K562 (cell line): ENCODE measurements around the gene CLIP1. TPM values are rescaled to one million over a fixed set of nuclear protein-coding genes. Genes with fewer than 3 reads are reported as not detected.

Experiments
- CREB5 ChIP-seq: fragments of 250-450 bp; sonication (Bioruptor Pico); IDR thresholded peaks from 2 replicates; pipeline ENCODE4 v1.5.0; 2020; ENCODE audit warnings: mild to moderate bottlenecking
- ESRRB ChIP-seq: fragments of 250-450 bp; sonication (Bioruptor Pico); IDR thresholded peaks from 2 replicates; pipeline ENCODE4 v1.5.0; 2020; ENCODE audit warnings: mild to moderate bottlenecking, moderate library complexity, borderline replicate concordance
- FOS ChIP-seq: IDR thresholded peaks from 3 replicates; pipeline ENCODE4 v1.6.1; 2011; ENCODE audit not compliant: insufficient read length; ENCODE audit errors: extremely low read depth
- FOSL1 ChIP-seq: fragments of 200-800 bp; sonication (Bioruptor generic); conservative IDR thresholded peaks from 2 replicates; pipeline ENCODE4 v1.6.1; 2016; ENCODE audit warnings: missing genetic modification characterization, missing compliant biosample characterization
- ILF3 ChIP-seq: fragments of 450-650 bp; IDR thresholded peaks from 2 replicates; pipeline ENCODE4 v1.6.1; 2018; ENCODE audit warnings: antibody characterized with exemption, mild to moderate bottlenecking, moderate library complexity, borderline replicate concordance
- KDM2B ChIP-seq: fragments of 250-450 bp; sonication (Bioruptor Pico); IDR thresholded peaks from 2 replicates; pipeline ENCODE4 v1.8.0; 2021; ENCODE audit warnings: mild to moderate bottlenecking, moderate library complexity
- MCM3 ChIP-seq: fragments of 450-650 bp; IDR thresholded peaks from 2 replicates; pipeline ENCODE4 v1.6.1; 2016
- POLR2A ChIP-seq: fragments of 450-650 bp; conservative IDR thresholded peaks from 2 replicates; pipeline ENCODE4 v1.6.1; 2016
- POU5F1 ChIP-seq: fragments of 150-350 bp; IDR thresholded peaks from 2 replicates; pipeline ENCODE4 v1.6.1; 2014; ENCODE audit warnings: borderline replicate concordance, low read length, low read depth, mild to moderate bottlenecking; ENCODE audit not compliant: partially characterized antibody
- PTBP1 ChIP-seq: fragments of 200-400 bp; formaldehyde crosslinking; IDR thresholded peaks from 2 replicates; pipeline ENCODE4 v1.6.1; 2017; ENCODE audit warnings: low read depth, low read length
- SMC3 ChIP-seq: conservative IDR thresholded peaks from 2 replicates; pipeline ENCODE4 v1.6.1; 2011; ENCODE audit warnings: low read depth, low read length, improper control_type of control experiment; ENCODE audit not compliant: insufficient read depth
- TAF15 ChIP-seq: fragments of 200-400 bp; formaldehyde crosslinking; IDR thresholded peaks from 2 replicates; pipeline ENCODE4 v1.6.1; 2017; ENCODE audit warnings: mild to moderate bottlenecking, low read depth, low read length, moderate library complexity
- TARDBP ChIP-seq: fragments of 450-650 bp; IDR thresholded peaks from 2 replicates; pipeline ENCODE4 v1.6.1; 2016
- TEAD4 ChIP-seq, 2 experiments: sonication (generic) in 1 of 2; formaldehyde crosslinking in 1 of 2; IDR thresholded peaks; 2 replicates each; pipeline versions ENCODE4 v1.6.1 to v1.8.0; 2012 to 2022; ENCODE audit warnings: borderline replicate concordance in 1 of 2, inconsistent platforms in 1 of 2, low read length in 1 of 2, mild to moderate bottlenecking in 1 of 2, missing genetic modification reagents in 1 of 2
- ZBTB43 ChIP-seq: sonication (generic); formaldehyde crosslinking; IDR thresholded peaks from 2 replicates; pipeline ENCODE4 v1.8.0; 2023; ENCODE audit warnings: mild to moderate bottlenecking, missing genetic modification reagents
- ZFP1 ChIP-seq: fragments of 450-650 bp; formaldehyde crosslinking; IDR thresholded peaks from 2 replicates; pipeline ENCODE4 v1.4.0; 2020; ENCODE audit warnings: mild to moderate bottlenecking, mixed read lengths
- ZNF121 ChIP-seq: sonication (generic); formaldehyde crosslinking; conservative IDR thresholded peaks from 2 replicates; pipeline ENCODE4 v1.8.0; 2022; ENCODE audit warnings: missing genetic modification reagents
- ZNF274 ChIP-seq: IDR thresholded peaks from 2 replicates; pipeline ENCODE4 v1.6.1; 2011; ENCODE audit warnings: low read depth, mild to moderate bottlenecking, low read length, moderate library complexity, borderline replicate concordance
- ZNF75A ChIP-seq: fragments of 450-650 bp; formaldehyde crosslinking; IDR thresholded peaks from 2 replicates; pipeline ENCODE4 v1.4.0; 2020; ENCODE audit warnings: mild to moderate bottlenecking
- ZNF780A ChIP-seq: fragments of 250-450 bp; sonication (Bioruptor Pico); IDR thresholded peaks from 2 replicates; pipeline ENCODE4 v1.5.0; 2021; ENCODE audit warnings: mild to moderate bottlenecking
- polyA plus RNA-seq, 8 experiments: library from polyadenylated mRNA; depleted of rRNA in 4 of 8; stranded (reverse) in 5 of 8; unstranded in 3 of 8; fragments of >200 nt; fragmentation: Nextera tagmentation in 2 of 8; fragmentation: Illumina TruSeq in 1 of 8; extraction: Ambion mirVana in 2 of 8; extraction: Trizol in 1 of 8; gene quantifications; 2 replicates each; pipeline versions ENCODE4 v1.2.1 to v1.2.3, GENCODE V29; 2011 to 2014; ENCODE audit warnings: inconsistent platforms in 1 of 8, missing spikeins in 1 of 8
- total RNA-seq, 7 experiments: library from RNA; depleted of rRNA in 6 of 7; stranded (reverse); fragments of >200 nt in 6 of 7; fragmentation: Illumina TruSeq in 2 of 7; extraction: Trizol in 2 of 7; gene quantifications; 2 replicates each; pipeline versions ENCODE4 v1.2.1 to v1.2.3, GENCODE V29; 2011 to 2021; ENCODE audit warnings: low replicate concordance in 1 of 7

The CLIP1 gene
- total and polyA plus RNA-seq, 9 of the 15 experiments (the other 6 are each of a cell fraction or from before 2014, with no cell fraction given) = 5.8 to 33.9 (median 27.6) TPM

DNA sequence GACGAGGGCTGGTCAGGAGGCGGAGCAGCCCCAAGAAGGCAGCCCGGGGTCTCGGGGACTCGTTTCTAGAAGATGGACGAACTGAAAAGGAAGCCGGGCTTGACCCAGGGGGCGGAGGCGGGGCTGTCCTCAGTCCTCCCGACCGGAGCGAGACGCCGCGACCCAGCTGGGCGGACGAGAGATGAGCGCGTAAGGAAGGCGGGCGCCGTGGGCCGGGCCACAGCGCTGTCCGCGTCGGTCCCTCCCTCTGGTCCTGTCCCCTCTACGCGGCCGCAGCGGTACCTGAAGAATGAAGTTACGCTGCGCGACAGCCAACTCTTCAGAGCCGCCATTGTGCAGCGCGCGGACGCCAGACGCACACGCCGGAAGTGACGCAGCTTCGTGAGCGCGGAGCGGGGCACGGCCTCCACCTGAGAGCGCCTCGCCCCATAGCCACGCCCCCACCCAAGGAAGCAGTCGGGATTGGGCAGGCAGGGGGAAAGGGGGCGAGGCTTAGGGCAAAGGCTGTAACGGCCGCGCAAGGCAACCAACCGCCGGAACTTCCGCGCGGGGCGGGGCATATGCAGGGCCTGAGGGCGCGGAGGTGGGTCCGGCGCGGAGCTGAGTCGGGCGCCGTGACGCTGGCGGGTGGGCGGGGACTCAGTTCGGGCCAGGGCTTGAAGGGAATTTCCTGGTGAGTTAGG is 196.6 kb downstream of the CLIP1 start, which contains the start of gene DIABLO (continued):
- TF ChIP-seq ZNF75A (CRISPR knock-in tag) (no peak), TAF15 (no peak), ZNF274 (no peak), SMC3 (no peak), ILF3 (no peak), TARDBP (no peak), ESRRB (CRISPR knock-in tag) (no peak), CREB5 (CRISPR knock-in tag) (no peak), POLR2A (peak; percentile 98), FOSL1 (tag) (no peak), POU5F1 (no peak), ZBTB43 (CRISPR knock-in tag) (no peak), KDM2B (CRISPR knock-in tag) (peak; percentile 80; the same call in 1 of the 2 replicates), ZFP1 (CRISPR knock-in tag) (no peak), MCM3 (no peak), ZNF780A (CRISPR knock-in tag) (no peak), ZNF121 (CRISPR knock-in tag) (no peak), PTBP1 (no peak), FOS (no peak), TEAD4 (IDR thresholded peaks at IDR 0.05; ENCODE audit: low read length) (peak; percentile 30; the same call in 1 of the 2 replicates), TEAD4 (CRISPR knock-in tag; IDR thresholded peaks at IDR 0.05; ENCODE audit: borderline replicate concordance) (no peak)
